ENCODE data around the gene DCHS2. TPM values are rescaled to one million over a fixed set of nuclear protein-coding genes. Genes with fewer than 3 reads are reported as not detected.

The DCHS2 gene
- total RNA-seq, 1 donor = under 0.01 TPM

DNA sequence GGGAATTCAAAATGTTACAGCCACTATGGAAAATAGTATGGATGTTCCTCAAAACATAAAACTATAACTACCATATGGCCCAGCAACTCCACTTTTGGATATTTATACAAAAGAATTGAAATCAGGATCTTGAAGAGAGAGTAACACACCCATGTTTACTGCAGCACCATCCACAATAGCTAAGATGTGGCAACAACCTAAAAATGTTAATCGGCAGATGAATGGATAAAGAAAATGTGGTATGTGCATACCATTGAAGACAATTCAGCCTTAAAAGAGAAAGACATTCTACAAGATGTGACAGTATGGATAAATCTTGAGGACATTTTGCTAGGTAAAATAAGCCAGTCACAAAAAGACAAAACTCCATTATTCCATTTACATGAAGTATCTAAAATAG, 171.9 kb downstream of the DCHS2 start:
- no peaks in the 10 kb centered on the region for H3K79me2 ChIP-seq (ENCODE audit: insufficient read depth, low read length)
- TF ChIP-seq, protein P1, sequence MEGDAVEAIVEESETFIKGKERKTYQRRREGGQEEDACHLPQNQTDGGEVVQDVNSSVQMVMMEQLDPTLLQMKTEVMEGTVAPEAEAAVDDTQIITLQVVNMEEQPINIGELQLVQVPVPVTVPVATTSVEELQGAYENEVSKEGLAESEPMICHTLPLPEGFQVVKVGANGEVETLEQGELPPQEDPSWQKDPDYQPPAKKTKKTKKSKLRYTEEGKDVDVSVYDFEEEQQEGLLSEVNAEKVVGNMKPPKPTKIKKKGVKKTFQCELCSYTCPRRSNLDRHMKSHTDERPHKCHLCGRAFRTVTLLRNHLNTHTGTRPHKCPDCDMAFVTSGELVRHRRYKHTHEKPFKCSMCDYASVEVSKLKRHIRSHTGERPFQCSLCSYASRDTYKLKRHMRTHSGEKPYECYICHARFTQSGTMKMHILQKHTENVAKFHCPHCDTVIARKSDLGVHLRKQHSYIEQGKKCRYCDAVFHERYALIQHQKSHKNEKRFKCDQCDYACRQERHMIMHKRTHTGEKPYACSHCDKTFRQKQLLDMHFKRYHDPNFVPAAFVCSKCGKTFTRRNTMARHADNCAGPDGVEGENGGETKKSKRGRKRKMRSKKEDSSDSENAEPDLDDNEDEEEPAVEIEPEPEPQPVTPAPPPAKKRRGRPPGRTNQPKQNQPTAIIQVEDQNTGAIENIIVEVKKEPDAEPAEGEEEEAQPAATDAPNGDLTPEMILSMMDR (IDR thresholded peaks at IDR 0.05; ENCODE audit: extremely low read depth, low read depth, low read length) = no peak
- no peak overlapping the region for H3K4me2 ChIP-seq (ENCODE audit: insufficient read depth, low read length)
- no peaks in the 10 kb centered on the region for H3K27me3 ChIP-seq (ENCODE audit: insufficient read depth, low read length)
- no peak overlapping the region for H3K27ac ChIP-seq (ENCODE audit: low read depth, low read length)
- no peaks in the 10 kb centered on the region for H3K9me3 ChIP-seq (ENCODE audit: low read depth, low read length)
- H2AFZ ChIP-seq (ENCODE audit: low read length) = no peak overlapping the region
- no peaks in the 10 kb centered on the region for H4K20me1 ChIP-seq (ENCODE audit: insufficient read depth, low read length)
- no peak for DNase-seq (ENCODE audit: insufficient read length, low spot score, missing footprints)
- H3K36me3 ChIP-seq (ENCODE audit: insufficient read depth, low read length) = no peaks in the 10 kb centered on the region
- no peak overlapping the region for H3K4me3 ChIP-seq (ENCODE audit: insufficient read depth, low read length)
- no peaks in the 10 kb centered on the region for H3K4me1 ChIP-seq (ENCODE audit: insufficient read depth, low read length)

DNA sequence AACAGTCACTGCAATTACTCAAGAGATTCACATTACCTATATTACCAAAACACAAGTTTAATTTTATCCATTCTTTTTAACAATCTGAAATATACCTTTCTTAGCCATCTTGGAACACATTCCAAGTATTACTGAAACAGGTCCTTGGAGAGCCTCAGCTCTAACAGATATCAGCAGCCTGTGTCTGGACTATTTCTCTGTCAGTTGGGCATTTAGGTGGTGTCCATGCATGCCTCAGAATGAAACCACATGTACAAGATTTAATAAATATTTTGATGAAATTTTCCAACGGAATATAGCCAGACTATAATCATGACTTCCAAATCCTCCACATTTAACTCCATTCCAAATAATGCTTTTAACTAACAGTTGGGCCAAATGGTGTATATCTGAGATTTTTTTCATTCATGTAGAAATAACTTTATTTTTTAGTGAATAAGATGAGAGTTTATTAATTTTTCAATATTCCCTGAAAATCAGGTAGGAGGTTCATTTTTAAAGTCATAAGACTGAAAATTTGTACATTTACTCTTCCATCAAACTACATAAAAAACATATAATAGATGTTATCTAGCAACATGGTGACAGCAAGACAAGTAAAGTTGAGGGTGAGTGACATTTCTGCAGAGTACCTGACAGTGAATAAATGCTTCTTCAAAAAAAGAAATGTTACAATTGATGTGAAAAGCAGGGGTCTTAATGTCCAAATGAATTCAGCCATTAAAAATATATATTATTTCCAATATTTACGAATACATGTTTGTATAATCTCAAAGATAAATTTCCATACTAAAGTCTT, 174.2 kb downstream of the DCHS2 start:
- TF ChIP-seq, protein P1 (IDR thresholded peaks at IDR 0.05; ENCODE audit: extremely low read depth, low read depth, low read length) = no peak
- Histone ChIP-seq H3K4me2 (ENCODE audit: insufficient read depth, low read length) (no peak overlapping the region), H3K27me3 (ENCODE audit: insufficient read depth, low read length) (no peaks in the 10 kb centered on the region)

GRCh38 chr4:154315741-154316140, 175.9 kb downstream of the DCHS2 start:
- TF ChIP-seq, protein P1 (IDR thresholded peaks at IDR 0.05; ENCODE audit: extremely low read depth, low read depth, low read length) = no peak
- DNase-seq (ENCODE audit: insufficient read length, low spot score, missing footprints) = no peak
- Histone ChIP-seq H2AFZ (ENCODE audit: low read length) (no peak overlapping the region), H3K4me3 (ENCODE audit: insufficient read depth, low read length) (no peak overlapping the region), H3K79me2 (ENCODE audit: insufficient read depth, low read length) (no peaks in the 10 kb centered on the region), H3K4me2 (ENCODE audit: insufficient read depth, low read length) (no peak overlapping the region), H3K27me3 (ENCODE audit: insufficient read depth, low read length) (no peaks in the 10 kb centered on the region), H3K4me1 (ENCODE audit: insufficient read depth, low read length) (no peaks in the 10 kb centered on the region), H4K20me1 (ENCODE audit: insufficient read depth, low read length) (no peaks in the 10 kb centered on the region), H3K36me3 (ENCODE audit: insufficient read depth, low read length) (no peaks in the 10 kb centered on the region), H3K27ac (ENCODE audit: low read depth, low read length) (no peak overlapping the region), H3K9me3 (ENCODE audit: low read depth, low read length) (no peaks in the 10 kb centered on the region)

More for the DNA sequence above, 174.2 kb downstream of the DCHS2 start:
- Histone ChIP-seq H3K36me3 (ENCODE audit: insufficient read depth, low read length) (no peaks in the 10 kb centered on the region), H3K4me1 (ENCODE audit: insufficient read depth, low read length) (no peaks in the 10 kb centered on the region), H3K79me2 (ENCODE audit: insufficient read depth, low read length) (no peaks in the 10 kb centered on the region), H2AFZ (ENCODE audit: low read length) (no peak overlapping the region), H3K4me3 (ENCODE audit: insufficient read depth, low read length) (no peak overlapping the region), H3K9me3 (ENCODE audit: low read depth, low read length) (no peaks in the 10 kb centered on the region), H4K20me1 (ENCODE audit: insufficient read depth, low read length) (no peaks in the 10 kb centered on the region), H3K27ac (ENCODE audit: low read depth, low read length) (no peak overlapping the region)
- no peak for DNase-seq (ENCODE audit: insufficient read length, low spot score, missing footprints)

DNA sequence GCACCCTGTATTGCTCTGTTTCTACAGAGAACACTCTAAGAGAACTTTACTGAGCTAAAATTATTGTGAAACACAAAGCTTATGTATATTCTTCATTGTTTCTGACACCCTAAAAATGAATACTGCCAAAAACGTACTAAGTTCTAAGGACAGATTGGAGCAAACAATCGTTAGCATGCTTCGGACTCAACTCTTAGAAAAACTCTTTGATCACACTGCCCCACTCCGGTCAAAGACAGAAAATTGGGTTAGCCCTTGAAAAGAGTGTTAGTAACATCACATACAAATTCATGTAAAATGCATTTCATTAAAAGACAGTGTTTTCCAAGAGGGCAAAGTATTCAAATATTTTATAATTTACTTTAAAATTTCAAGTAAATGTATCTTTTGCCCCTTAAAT, 177.4 kb downstream of the DCHS2 start:
- DNase-seq (ENCODE audit: insufficient read length, low spot score, missing footprints) = no peak
- Histone ChIP-seq H3K4me2 (ENCODE audit: insufficient read depth, low read length) (no peak overlapping the region), H3K9me3 (ENCODE audit: low read depth, low read length) (no peaks in the 10 kb centered on the region), H2AFZ (ENCODE audit: low read length) (no peak overlapping the region), H3K4me3 (ENCODE audit: insufficient read depth, low read length) (no peak overlapping the region), H3K36me3 (ENCODE audit: insufficient read depth, low read length) (no peaks in the 10 kb centered on the region), H3K27ac (ENCODE audit: low read depth, low read length) (no peak overlapping the region), H3K79me2 (ENCODE audit: insufficient read depth, low read length) (no peaks in the 10 kb centered on the region), H3K4me1 (ENCODE audit: insufficient read depth, low read length) (no peaks in the 10 kb centered on the region), H3K27me3 (ENCODE audit: insufficient read depth, low read length) (no peaks in the 10 kb centered on the region), H4K20me1 (ENCODE audit: insufficient read depth, low read length) (no peaks in the 10 kb centered on the region)
- TF ChIP-seq, protein P1 (IDR thresholded peaks at IDR 0.05; ENCODE audit: extremely low read depth, low read depth, low read length) = no peak
